A673 (cell line): ENCODE data around the gene LENEP. TPM values are rescaled to one million over a fixed set of nuclear protein-coding genes. Genes with fewer than 3 reads are reported as not detected.

Source experiments
- BruUV-seq: library from RNA; stranded (reverse); fragments of 400-500 nt; replicated peaks from 2 replicates; lab custom pipeline; 2021; lab: Mats Ljungman, UMichigan
- CTCF ChIA-PET: fragments of 300-600 bp; sonication (Branson Sonifier 250); formaldehyde crosslinking; loops from one replicate; lab custom pipeline; 2022; ENCODE audit warnings: antibody characterized with exemption; lab: Charles Lee
- POLR2A ChIA-PET: fragments of 300-600 bp; sonication (Branson Sonifier 250); formaldehyde crosslinking; loops from one replicate; lab custom pipeline; 2022; ENCODE audit warnings: antibody characterized with exemption; ENCODE audit not compliant: low non-redundant PET; lab: Charles Lee
- DNase-seq: peaks from one replicate; pipeline ENCODE4 v3.0.0-alpha.2; 2015; ENCODE audit warnings: low spot score
- H3K27ac ChIP-seq: fragments of 200-600 bp; sonication (generic); 2 replicates; pipeline ENCODE4 v1.5.1; 2016; ENCODE audit warnings: mixed run types, low read depth, mild to moderate bottlenecking, mixed read lengths, antibody characterized with exemption, low read length; ENCODE audit not compliant: poor library complexity, severe bottlenecking
- H3K27me3 ChIP-seq: fragments of 200-600 bp; sonication (generic); replicated peaks from 2 replicates; pipeline ENCODE4 v1.6.1; 2017; ENCODE audit warnings: mixed run types, low read depth, mild to moderate bottlenecking, mixed read lengths, antibody characterized with exemption, low read length; ENCODE audit not compliant: insufficient read depth, poor library complexity
- H3K36me3 ChIP-seq: fragments of 200-600 bp; sonication (generic); 2 replicates; pipeline ENCODE4 v1.6.1; 2016; ENCODE audit warnings: mixed run types, mild to moderate bottlenecking, mixed read lengths, antibody characterized with exemption, low read length; ENCODE audit not compliant: insufficient read depth, poor library complexity, severe bottlenecking
- H3K4me1 ChIP-seq: fragments of 200-600 bp; sonication (generic); 2 replicates; pipeline ENCODE4 v1.6.1; 2017; ENCODE audit warnings: mixed run types, mild to moderate bottlenecking, mixed read lengths, antibody characterized with exemption, low read length; ENCODE audit not compliant: insufficient read depth, poor library complexity, severe bottlenecking
- H3K4me3 ChIP-seq: fragments of 200-600 bp; sonication (generic); 2 replicates; pipeline ENCODE4 v1.5.1; 2016; ENCODE audit warnings: low read depth, mixed run types, mild to moderate bottlenecking, mixed read lengths, low read length; ENCODE audit not compliant: poor library complexity, severe bottlenecking
- H3K9me3 ChIP-seq: fragments of 200-600 bp; sonication (generic); 2 replicates; pipeline ENCODE4 v1.6.1; 2016; ENCODE audit warnings: mixed run types, low read depth, mild to moderate bottlenecking, mixed read lengths, antibody characterized with exemption, low read length; ENCODE audit not compliant: poor library complexity, severe bottlenecking
- EZH2 ChIP-seq: fragments of 200-600 bp; sonication (generic); IDR thresholded peaks from 2 replicates; pipeline ENCODE4 v1.6.1; 2017; ENCODE audit warnings: borderline replicate concordance, low read depth, mild to moderate bottlenecking, mixed read lengths, antibody characterized with exemption, low read length; ENCODE audit not compliant: poor library complexity, severe bottlenecking
- intact Hi-C: fragments of 100-400 bp; cut with micrococcal nuclease; formaldehyde crosslinking; loops from one replicate; pipeline ENCODE4 v1.10.0; 2022; ENCODE audit not compliant: unreplicated experiment
- microRNA-seq: library from miRNA; unstranded; fragments of <30 nt; microRNA quantifications from one replicate; pipeline ENCODE4 v1.2.0, GENCODE V29; 2021
- total RNA-seq: library from RNA; stranded (reverse); gene quantifications from 2 replicates; pipeline ENCODE4 v1.2.3, GENCODE V29; 2021
- TF ChIP-seq, protein P1 (sequence below): fragments of 300-800, 200-600 bp; sonication (generic); conservative IDR thresholded peaks from 2 replicates; pipeline ENCODE4 v1.5.1; 2017; ENCODE audit warnings: low read depth, mild to moderate bottlenecking, antibody characterized with exemption, low read length, moderate library complexity, mixed read lengths

LENEP gene
- total RNA-seq, 1 experiment from 2014 or later, result 1.4 TPM

DNA sequence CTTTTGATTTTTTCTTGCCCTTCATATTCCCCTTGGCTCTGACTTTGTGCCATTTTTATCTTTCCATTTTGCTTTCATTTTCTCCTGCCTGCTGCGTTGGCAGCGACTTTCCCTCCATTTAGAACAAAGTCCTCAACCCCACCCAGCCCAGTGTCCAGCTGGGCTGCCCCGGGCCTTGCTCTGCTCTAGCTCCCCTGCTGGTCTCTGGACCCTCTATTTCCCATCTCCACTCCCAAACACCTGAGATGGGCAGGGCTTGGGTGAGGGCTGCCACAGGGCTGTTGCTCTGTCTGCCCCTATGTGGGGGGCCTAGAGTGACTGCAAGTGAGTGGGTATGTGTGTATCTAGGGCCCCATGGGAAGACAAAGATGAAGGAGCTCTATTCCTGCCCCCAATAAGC is 50.4 kb downstream of the LENEP start:
- no peak for TF ChIP-seq EZH2
- TF ChIP-seq, protein P1, sequence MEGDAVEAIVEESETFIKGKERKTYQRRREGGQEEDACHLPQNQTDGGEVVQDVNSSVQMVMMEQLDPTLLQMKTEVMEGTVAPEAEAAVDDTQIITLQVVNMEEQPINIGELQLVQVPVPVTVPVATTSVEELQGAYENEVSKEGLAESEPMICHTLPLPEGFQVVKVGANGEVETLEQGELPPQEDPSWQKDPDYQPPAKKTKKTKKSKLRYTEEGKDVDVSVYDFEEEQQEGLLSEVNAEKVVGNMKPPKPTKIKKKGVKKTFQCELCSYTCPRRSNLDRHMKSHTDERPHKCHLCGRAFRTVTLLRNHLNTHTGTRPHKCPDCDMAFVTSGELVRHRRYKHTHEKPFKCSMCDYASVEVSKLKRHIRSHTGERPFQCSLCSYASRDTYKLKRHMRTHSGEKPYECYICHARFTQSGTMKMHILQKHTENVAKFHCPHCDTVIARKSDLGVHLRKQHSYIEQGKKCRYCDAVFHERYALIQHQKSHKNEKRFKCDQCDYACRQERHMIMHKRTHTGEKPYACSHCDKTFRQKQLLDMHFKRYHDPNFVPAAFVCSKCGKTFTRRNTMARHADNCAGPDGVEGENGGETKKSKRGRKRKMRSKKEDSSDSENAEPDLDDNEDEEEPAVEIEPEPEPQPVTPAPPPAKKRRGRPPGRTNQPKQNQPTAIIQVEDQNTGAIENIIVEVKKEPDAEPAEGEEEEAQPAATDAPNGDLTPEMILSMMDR, result no peak
- no TSS peak for BruUV-seq
- no peaks in the 10 kb centered on the region for H3K9me3 ChIP-seq
- ChIA-PET CTCF (interaction anchor here (0.6 to 1.0 kb wide), 3 partner anchors 26 to 74 kb away, joined by 3 to 6 read pairs (median 3); no protein-coding TSS in a partner anchor), POLR2A (no interaction called here)
- H3K4me3 ChIP-seq, result no peak overlapping the region
- DNase-seq, result no peak
- H3K27ac ChIP-seq, result no peak overlapping the region
- no peaks in the 10 kb centered on the region for H3K4me1 ChIP-seq
- no peaks in the 10 kb centered on the region for H3K36me3 ChIP-seq
- H3K27me3 ChIP-seq, result no peaks in the 10 kb centered on the region
- intact Hi-C loops, result no loop called here

Small RNA genes lying within 50 kb of the gene (microRNA-seq; reads per million reads assigned to microRNA genes)
- not detected for gene MIR4258

Other genes with a start within 250 kb of the LENEP start
- 0.73 and 1.5 TPM in 2 replicates for gene KCNN3, start 123.3 kb upstream of the LENEP start, total RNA-seq
- 30.8 and 34.4 TPM in 2 replicates for gene PMVK, start 56.9 kb upstream of the LENEP start, total RNA-seq
- 12.7 and 20.8 TPM in 2 replicates for gene PBXIP1, start 37.5 kb upstream of the LENEP start, total RNA-seq
- gene PYGO2, start 31.8 kb upstream of the LENEP start, total RNA-seq, result 46.3 and 48.5 TPM in 2 replicates
- gene SHC1, start 22.8 kb upstream of the LENEP start, total RNA-seq, result 201 and 204 TPM in 2 replicates
- 291 and 295 TPM in 2 replicates for gene CKS1B, start 18.9 kb upstream of the LENEP start, total RNA-seq
- 82.4 and 84.2 TPM in 2 replicates for gene FLAD1, start 10.2 kb upstream of the LENEP start, total RNA-seq
- gene ZBTB7B, start 9.2 kb downstream of the LENEP start, total RNA-seq, result 19.2 and 21.8 TPM in 2 replicates
- gene DCST2, start 40.2 kb downstream of the LENEP start, total RNA-seq, result 0.21 TPM in 1 of 2 replicates, not detected in the other
- gene DCST1, start 40.2 kb downstream of the LENEP start, total RNA-seq, result not detected in 2 replicates
- 36.3 and 48.5 TPM in 2 replicates for gene ADAM15, start 57.7 kb downstream of the LENEP start, total RNA-seq
- gene EFNA4, start 70.2 kb downstream of the LENEP start, total RNA-seq, result 17.0 and 18.8 TPM in 2 replicates
- 5.8 and 8.9 TPM in 2 replicates for gene EFNA3, start 85.3 kb downstream of the LENEP start, total RNA-seq
- gene EFNA1, start 134.3 kb downstream of the LENEP start, total RNA-seq, result 0.90 and 1.0 TPM in 2 replicates
- 30.3 and 33.8 TPM in 2 replicates for gene SLC50A1, start 142.3 kb downstream of the LENEP start, total RNA-seq
- gene DPM3, start 146.9 kb downstream of the LENEP start, total RNA-seq, result 34.0 and 37.4 TPM in 2 replicates
- gene KRTCAP2, start 179.7 kb downstream of the LENEP start, total RNA-seq, result 162 and 179 TPM in 2 replicates
- 5.1 and 6.2 TPM in 2 replicates for gene TRIM46, start 180.3 kb downstream of the LENEP start, total RNA-seq
- gene THBS3, start 214.3 kb downstream of the LENEP start, total RNA-seq, result 23.2 and 29.7 TPM in 2 replicates
- gene MTX1, start 215.1 kb downstream of the LENEP start, total RNA-seq, result 65.2 and 75.9 TPM in 2 replicates